Right lobe of liver (tissue), 6 donors: Measurements from ENCODE around the gene DDX1. TPM values are rescaled to one million over a fixed set of nuclear protein-coding genes. Genes with fewer than 3 reads are reported as not detected.

Source experiments
- ATAC-seq, 4 donors: fragments of 200-7000 bp; cut with Tn5 transposase; one replicate each; pipeline ENCODE4 v1.9.1; 2020; ENCODE audit warnings: mild to moderate bottlenecking in 4 of 4, moderate library complexity in 4 of 4
- DNase-seq, 3 donors: peaks; one replicate each; pipeline ENCODE4 v3.0.0-alpha.2; 2020
- H3K27ac ChIP-seq, 3 donors: fragments of 200-600 bp; one replicate each; pipeline ENCODE4 v1.8.0; 2022
- H3K27me3 ChIP-seq, 2 donors: fragments of 200-600 bp; one replicate each; pipeline ENCODE4 v1.8.0; 2022
- H3K36me3 ChIP-seq, 4 donors: fragments of 200-600 bp; sonication (generic) in 1 of 4; one replicate each; pipeline versions ENCODE4 v1.5.1 to v1.8.0; 2017 to 2022; ENCODE audit warnings: control low read depth in 1 of 4
- H3K4me1 ChIP-seq, 4 donors: fragments of 200-600 bp; sonication (generic) in 1 of 4; one replicate each; pipeline versions ENCODE4 v1.5.1 to v1.8.0; 2017 to 2022; ENCODE audit warnings: control low read depth in 1 of 4
- H3K4me3 ChIP-seq, 3 donors: fragments of 200-600 bp; one replicate each; pipeline ENCODE4 v1.8.0; 2022
- H3K9me3 ChIP-seq, 4 donors: fragments of 200-600 bp; sonication (generic) in 1 of 4; one replicate each; pipeline versions ENCODE4 v1.5.1 to v1.8.0; 2017 to 2022; ENCODE audit warnings: control low read depth in 1 of 4
- POLR2A ChIP-seq: fragments of 450-650 bp; IDR thresholded peaks from one replicate; pipeline ENCODE4 v1.6.1; 2017; ENCODE audit warnings: antibody characterized with exemption, mild to moderate bottlenecking
- WGBS: methylation state at CpG from one replicate; pipeline ENCODE4 v1.1.6; 2018; ENCODE audit warnings: low coverage, low lambda C conversion rate; ENCODE audit not compliant: insufficient coverage; ENCODE audit errors: missing lambda C conversion rate; 5-methylcytosine and 5-hydroxymethylcytosine counted together
- intact Hi-C, 2 donors: fragments of 100-400 bp; cut with DNase I; formaldehyde crosslinking; loops; one replicate each; pipeline versions ENCODE4 v1.11.2 to v1.14.1; 2022
- total RNA-seq, 6 experiments: library from RNA; depleted of rRNA in 2 of 6; stranded (reverse); fragments of >200 nt in 2 of 6; fragmentation: NEBNext Ultra II Directional in 3 of 6; extraction: Animal tissue kit (Norgen Biotek cat#: 25700) in 3 of 6; gene quantifications; one replicate each; pipeline versions ENCODE4 v1.1.0 to v1.2.4, GENCODE V29; 2016 to 2023
- TF ChIP-seq, protein P1 (sequence below), 4 donors: fragments of 200-600 bp in 3 of 4; fragments of 450-650 bp in 1 of 4; IDR thresholded peaks; one replicate each; pipeline versions ENCODE4 v1.5.1 to v1.8.0; 2016 to 2022; ENCODE audit warnings: antibody characterized with exemption in 4 of 4, mild to moderate bottlenecking in 2 of 4
- donor health status: DM: no; HTN: yes; CAD: no.
- donor health status: DM: no; HTN: no; CAD: no.
- donor health status: DM: no; HTN: no; CAD: no.
- donor health status: DM: no; HTN: yes; CAD: no.
- donor health status: DM: no; HTN: yes; CAD: no.

DDX1 gene
- total RNA-seq, 6 experiments from 2014 or later = 29.7 to 43.5 (median 37.6) TPM

DNA sequence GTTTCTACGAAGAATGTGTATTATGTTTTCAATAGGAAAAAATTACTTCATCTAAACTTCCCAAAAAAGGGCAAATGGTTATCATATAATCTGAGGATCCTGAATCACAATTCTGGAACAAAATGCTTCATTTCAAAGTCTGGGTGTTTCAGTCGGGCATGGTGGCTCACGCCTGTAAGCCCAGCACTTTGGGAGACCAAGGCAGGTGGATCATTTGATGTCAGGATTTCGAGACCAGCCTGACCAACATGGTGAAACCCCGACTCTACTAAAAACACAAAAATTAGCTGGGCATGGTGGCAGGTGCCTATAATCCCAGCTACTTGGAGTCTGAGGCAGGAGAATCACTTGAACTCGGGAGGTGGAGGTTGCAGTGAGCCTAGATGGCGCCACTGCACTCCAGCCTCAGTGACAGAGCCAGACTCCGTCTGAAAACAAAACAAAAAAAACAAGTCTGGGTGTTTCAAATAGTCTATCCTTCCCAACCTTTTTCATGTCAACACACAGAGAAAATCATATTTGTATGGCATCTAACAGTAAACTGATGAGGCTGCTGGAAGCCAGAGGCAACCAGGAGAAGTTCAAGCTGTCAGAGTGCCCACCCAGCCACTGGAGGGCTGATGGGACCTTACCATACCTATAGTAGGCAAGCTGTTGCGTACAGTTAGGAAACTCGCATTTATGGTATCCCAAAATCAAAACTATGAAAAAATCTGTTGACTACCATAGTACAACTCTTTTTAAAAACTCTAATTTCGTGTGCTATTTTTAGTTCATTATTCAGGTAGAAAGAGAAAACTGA lies 45.2 kb upstream of the DDX1 start:
- Histone ChIP-seq H3K4me3 (no peak overlapping the region), H3K4me1 (no peaks in the 10 kb centered on the region), H3K36me3 (peaks cover 0 to 7% (median 2%) of the 10 kb centered on the region in 4 donors), H3K27ac (no peak overlapping the region), H3K27me3 (no peaks in the 10 kb centered on the region), H3K9me3 (no peaks in the 10 kb centered on the region)
- DNase-seq = no peak
- no peak for TF ChIP-seq POLR2A
- TF ChIP-seq, protein P1, sequence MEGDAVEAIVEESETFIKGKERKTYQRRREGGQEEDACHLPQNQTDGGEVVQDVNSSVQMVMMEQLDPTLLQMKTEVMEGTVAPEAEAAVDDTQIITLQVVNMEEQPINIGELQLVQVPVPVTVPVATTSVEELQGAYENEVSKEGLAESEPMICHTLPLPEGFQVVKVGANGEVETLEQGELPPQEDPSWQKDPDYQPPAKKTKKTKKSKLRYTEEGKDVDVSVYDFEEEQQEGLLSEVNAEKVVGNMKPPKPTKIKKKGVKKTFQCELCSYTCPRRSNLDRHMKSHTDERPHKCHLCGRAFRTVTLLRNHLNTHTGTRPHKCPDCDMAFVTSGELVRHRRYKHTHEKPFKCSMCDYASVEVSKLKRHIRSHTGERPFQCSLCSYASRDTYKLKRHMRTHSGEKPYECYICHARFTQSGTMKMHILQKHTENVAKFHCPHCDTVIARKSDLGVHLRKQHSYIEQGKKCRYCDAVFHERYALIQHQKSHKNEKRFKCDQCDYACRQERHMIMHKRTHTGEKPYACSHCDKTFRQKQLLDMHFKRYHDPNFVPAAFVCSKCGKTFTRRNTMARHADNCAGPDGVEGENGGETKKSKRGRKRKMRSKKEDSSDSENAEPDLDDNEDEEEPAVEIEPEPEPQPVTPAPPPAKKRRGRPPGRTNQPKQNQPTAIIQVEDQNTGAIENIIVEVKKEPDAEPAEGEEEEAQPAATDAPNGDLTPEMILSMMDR (IDR thresholded peaks at IDR 0.05) = peak in 2 of 4 donors; percentile 13 to 18
- ATAC-seq = no peak
- intact Hi-C loops = no loop called here
- 82% methylated on average over 9 of the region's 11 CpGs for WGBS

DNA sequence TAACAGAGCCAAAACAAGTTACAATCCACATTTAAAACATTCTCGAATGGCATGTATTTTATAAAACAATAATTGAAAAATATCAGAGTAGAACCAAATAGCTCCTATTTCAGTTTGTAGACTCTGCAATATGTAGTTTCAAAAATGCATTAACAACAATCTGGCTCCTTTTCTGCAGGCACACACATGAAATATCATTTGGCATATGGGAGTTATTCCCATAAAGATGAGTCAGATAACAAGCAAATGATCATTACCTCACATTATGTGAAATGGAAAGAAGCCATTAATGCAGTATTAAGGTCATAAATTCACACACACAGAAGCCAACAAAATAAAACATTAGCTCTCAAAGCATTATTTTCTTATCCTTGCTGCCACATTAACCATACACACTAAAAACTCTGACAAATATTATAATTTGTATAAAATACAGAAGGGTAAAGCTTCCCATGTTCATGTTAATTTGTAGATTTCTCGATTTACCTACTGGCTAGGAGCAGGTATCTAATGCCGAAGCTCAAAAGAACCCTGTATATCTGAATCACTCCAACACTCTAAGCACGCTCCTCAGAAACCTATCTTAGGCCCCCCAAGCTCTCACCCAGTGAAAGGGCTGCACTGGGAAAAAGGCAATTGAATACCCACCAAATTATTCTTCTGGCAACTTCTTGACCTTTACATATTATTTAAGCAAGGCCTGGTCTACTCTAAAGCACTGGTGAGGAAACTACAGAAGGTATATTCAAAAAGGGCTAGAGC lies 44.4 kb upstream of the DDX1 start:
- Histone ChIP-seq H3K27me3 (no peaks in the 10 kb centered on the region), H3K9me3 (no peaks in the 10 kb centered on the region), H3K4me1 (no peaks in the 10 kb centered on the region), H3K36me3 (peaks cover 0 to 7% (median 2%) of the 10 kb centered on the region in 4 donors), H3K4me3 (no peak overlapping the region), H3K27ac (no peak overlapping the region)
- no peak for TF ChIP-seq POLR2A
- TF ChIP-seq, protein P1 (IDR thresholded peaks at IDR 0.05) = no peak
- DNase-seq = no peak
- WGBS = 91% methylated on average over 4 of the region's 4 CpGs
- ATAC-seq = no peak
- intact Hi-C loops = no loop called here

DNA sequence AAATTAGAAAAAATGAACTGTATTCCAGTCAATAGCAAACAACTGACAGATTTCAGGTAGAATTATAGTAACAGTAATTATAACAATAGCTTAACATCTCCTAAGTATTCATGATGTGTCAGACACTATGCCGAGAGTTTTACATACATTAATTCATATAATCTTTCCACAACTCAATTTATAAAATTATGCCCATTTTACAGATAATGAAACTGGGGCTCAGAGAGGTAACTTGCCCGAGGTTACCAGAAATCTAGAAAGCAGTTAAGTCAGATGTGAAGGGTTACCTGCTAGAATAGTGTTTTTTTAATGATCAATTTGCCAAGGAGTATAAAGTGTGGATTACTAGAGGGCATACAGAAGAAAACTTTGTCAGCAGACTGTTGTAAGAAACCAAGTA lies 42.7 kb upstream of the DDX1 start:
- intact Hi-C loops = no loop called here
- no peaks in the 10 kb centered on the region for H3K9me3 ChIP-seq
- ATAC-seq (no peak), DNase-seq (no peak)
- peaks cover 0 to 14% (median 2%) of the 10 kb centered on the region in 4 donors for H3K36me3 ChIP-seq
- TF ChIP-seq, protein P1 (IDR thresholded peaks at IDR 0.05) = no peak
- TF ChIP-seq POLR2A = no peak
- WGBS = 96% methylated on average over 2 of the region's 2 CpGs
- H3K27ac ChIP-seq = no peak overlapping the region
- no peaks in the 10 kb centered on the region for H3K27me3 ChIP-seq
- H3K4me1 ChIP-seq = no peaks in the 10 kb centered on the region
- H3K4me3 ChIP-seq = no peak overlapping the region

DNA sequence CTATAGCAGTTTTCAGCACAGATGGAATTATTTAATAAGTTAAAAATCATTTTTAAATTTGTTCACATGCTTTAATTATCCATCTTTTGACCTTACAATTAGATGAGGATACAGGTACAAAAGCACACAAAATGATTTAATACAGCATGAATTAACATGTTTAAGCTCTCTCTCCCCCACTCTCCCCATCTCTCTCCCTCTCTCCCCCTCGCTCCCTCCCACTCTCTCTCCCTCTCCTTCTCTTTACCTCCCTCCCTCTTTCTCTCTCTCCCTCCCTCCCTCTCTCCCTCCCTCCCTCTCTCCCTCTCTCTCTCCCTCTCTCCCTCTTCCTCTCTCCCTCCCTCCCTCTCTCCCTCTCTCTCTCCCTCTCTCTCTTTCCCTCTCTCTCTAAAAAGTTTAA lies 38.1 kb upstream of the DDX1 start:
- no peak for ATAC-seq
- intact Hi-C loops = no loop called here
- H3K4me1 ChIP-seq = no peaks in the 10 kb centered on the region
- no peak overlapping the region for H3K4me3 ChIP-seq
- TF ChIP-seq, protein P1 (IDR thresholded peaks at IDR 0.05) = no peak
- no peak for TF ChIP-seq POLR2A
- WGBS = 86% methylated on average over 1 of the region's 1 CpG
- no peaks in the 10 kb centered on the region for H3K27me3 ChIP-seq
- peaks cover 0 to 14% (median 2%) of the 10 kb centered on the region in 4 donors for H3K36me3 ChIP-seq
- H3K9me3 ChIP-seq = no peaks in the 10 kb centered on the region
- H3K27ac ChIP-seq = no peak overlapping the region
- DNase-seq = no peak
